MG63 (cell line): ENCODE measurements around the gene EXOC4. TPM values are rescaled to one million over a fixed set of nuclear protein-coding genes. Genes with fewer than 3 reads are reported as not detected.

ENCODE experiments used
- DNase-seq: peaks from one replicate; pipeline ENCODE4 v3.0.0-alpha.2; 2020
- H3K27me3 ChIP-seq: fragments of 250-450 bp; sonication (Bioruptor Pico); 2 replicates; pipeline ENCODE4 v1.5.1; 2020; ENCODE audit warnings: mild to moderate bottlenecking, moderate library complexity
- H3K36me3 ChIP-seq: fragments of 250-450 bp; sonication (Bioruptor Pico); 2 replicates; pipeline ENCODE4 v1.5.1; 2020; ENCODE audit warnings: mild to moderate bottlenecking, moderate library complexity
- H3K4me3 ChIP-seq: fragments of 250-450 bp; sonication (Bioruptor Pico); 2 replicates; pipeline ENCODE4 v1.5.1; 2020; ENCODE audit warnings: mild to moderate bottlenecking, moderate library complexity
- H3K9me3 ChIP-seq: fragments of 250-450 bp; sonication (Bioruptor Pico); 2 replicates; pipeline ENCODE4 v1.5.1; 2020; ENCODE audit warnings: mild to moderate bottlenecking, moderate library complexity
- total RNA-seq: library from RNA; depleted of rRNA; stranded (reverse); fragments of >200 nt; shearing (Covaris generic); gene quantifications from 2 replicates; pipeline ENCODE4 v1.2.3, GENCODE V29; 2014; ENCODE audit warnings: low replicate concordance

EXOC4 gene
- total RNA-seq, 1 experiment from 2014 or later, result 24.1 TPM

DNA sequence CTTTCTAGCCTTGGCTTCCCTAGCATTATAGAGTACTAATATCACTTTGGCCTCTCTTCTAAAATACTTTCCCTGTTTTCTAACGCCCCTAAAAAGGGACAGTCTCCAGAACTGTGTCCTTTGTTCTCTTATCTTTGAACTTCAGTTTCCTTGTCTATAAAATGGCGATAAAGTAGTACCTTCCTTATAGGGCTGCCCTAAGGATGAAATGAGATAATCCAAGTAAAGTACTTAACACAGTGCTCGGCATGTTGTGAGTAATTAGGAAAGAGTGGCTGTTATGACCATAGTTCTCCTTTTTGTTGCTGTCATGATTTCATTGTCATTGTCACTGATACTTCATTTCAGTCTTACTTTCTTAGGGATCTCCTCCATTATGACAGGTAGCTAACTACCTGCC, 114.7 kb downstream of the EXOC4 start:
- no peak for DNase-seq
- H3K4me3 ChIP-seq, result no peak overlapping the region

GRCh38 chr7:133369130-133369529, 116.3 kb downstream of the EXOC4 start:
- DNase-seq, result no peak
- Histone ChIP-seq H3K4me3 (no peak overlapping the region), H3K27me3 (no peaks in the 10 kb centered on the region), H3K36me3 (no peaks in the 10 kb centered on the region), H3K9me3 (no peaks in the 10 kb centered on the region)

More for the DNA sequence above, 114.7 kb downstream of the EXOC4 start:
- no peaks in the 10 kb centered on the region for H3K27me3 ChIP-seq
- no peaks in the 10 kb centered on the region for H3K9me3 ChIP-seq
- no peaks in the 10 kb centered on the region for H3K36me3 ChIP-seq

DNA sequence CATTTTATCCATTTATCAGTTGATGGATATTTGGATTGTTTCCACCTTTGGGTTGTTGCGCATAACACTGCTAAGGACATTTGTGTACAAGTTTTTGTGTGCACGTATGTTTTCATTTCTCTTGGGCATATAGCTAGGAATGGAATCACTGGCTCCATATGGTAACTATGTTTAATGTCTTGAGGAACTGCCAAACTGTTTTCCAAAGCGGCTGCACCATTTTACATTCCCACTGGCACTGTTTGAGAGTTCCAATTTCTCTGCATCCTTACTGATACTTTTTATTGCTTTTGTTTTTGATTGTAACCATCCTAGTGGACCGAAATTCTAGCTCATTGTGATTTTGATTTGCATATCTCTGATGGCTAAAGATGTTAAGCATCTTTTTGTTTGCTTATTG, 118.7 kb downstream of the EXOC4 start:
- no peaks in the 10 kb centered on the region for H3K9me3 ChIP-seq
- no peak for DNase-seq
- H3K27me3 ChIP-seq, result no peaks in the 10 kb centered on the region
- H3K4me3 ChIP-seq, result no peak overlapping the region
- no peaks in the 10 kb centered on the region for H3K36me3 ChIP-seq

GRCh38 chr7:133372337-133372736, 119.5 kb downstream of the EXOC4 start:
- Histone ChIP-seq H3K9me3 (no peaks in the 10 kb centered on the region), H3K27me3 (no peaks in the 10 kb centered on the region), H3K36me3 (no peaks in the 10 kb centered on the region), H3K4me3 (no peak overlapping the region)
- DNase-seq, result no peak

GRCh38 chr7:133376514-133376913, 123.6 kb downstream of the EXOC4 start:
- no peaks in the 10 kb centered on the region for H3K9me3 ChIP-seq
- no peaks in the 10 kb centered on the region for H3K36me3 ChIP-seq
- no peaks in the 10 kb centered on the region for H3K27me3 ChIP-seq
- H3K4me3 ChIP-seq, result no peak overlapping the region
- no peak for DNase-seq

DNA sequence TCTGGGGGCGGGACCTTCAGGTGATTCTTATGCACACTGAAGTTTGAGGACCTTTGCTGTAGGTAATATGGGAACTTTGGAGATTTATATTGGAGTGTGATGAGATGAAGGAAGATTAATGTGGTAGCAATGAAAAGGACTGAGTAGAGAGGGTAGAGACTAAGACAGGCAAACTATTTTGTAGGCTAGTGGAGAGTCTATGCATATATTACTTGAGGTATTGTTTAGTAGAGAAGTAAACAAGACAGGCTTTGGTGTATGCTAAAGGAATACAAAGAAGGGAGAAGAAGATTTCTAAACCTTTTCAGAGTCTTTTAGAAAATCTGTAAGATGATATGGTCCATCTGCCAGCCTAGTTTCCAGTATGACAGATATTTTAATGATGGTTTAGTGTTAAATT, 129.1 kb downstream of the EXOC4 start:
- no peaks in the 10 kb centered on the region for H3K9me3 ChIP-seq
- DNase-seq, result no peak
- H3K36me3 ChIP-seq, result no peaks in the 10 kb centered on the region
- H3K27me3 ChIP-seq, result no peaks in the 10 kb centered on the region
- H3K4me3 ChIP-seq, result no peak overlapping the region

GRCh38 chr7:133382775-133383559, 130.1 kb downstream of the EXOC4 start:
- no peaks in the 10 kb centered on the region for H3K36me3 ChIP-seq
- no peak overlapping the region for H3K4me3 ChIP-seq
- DNase-seq, result no peak
- H3K27me3 ChIP-seq, result no peaks in the 10 kb centered on the region
- H3K9me3 ChIP-seq, result no peaks in the 10 kb centered on the region

GRCh38 chr7:133386205-133386604, 133.3 kb downstream of the EXOC4 start:
- Histone ChIP-seq H3K4me3 (no peak overlapping the region), H3K36me3 (no peaks in the 10 kb centered on the region), H3K27me3 (no peaks in the 10 kb centered on the region), H3K9me3 (no peaks in the 10 kb centered on the region)
- DNase-seq, result no peak

GRCh38 chr7:133389727-133390126, 136.8 kb downstream of the EXOC4 start:
- H3K4me3 ChIP-seq, result no peak overlapping the region
- H3K27me3 ChIP-seq, result no peaks in the 10 kb centered on the region
- no peak for DNase-seq

DNA sequence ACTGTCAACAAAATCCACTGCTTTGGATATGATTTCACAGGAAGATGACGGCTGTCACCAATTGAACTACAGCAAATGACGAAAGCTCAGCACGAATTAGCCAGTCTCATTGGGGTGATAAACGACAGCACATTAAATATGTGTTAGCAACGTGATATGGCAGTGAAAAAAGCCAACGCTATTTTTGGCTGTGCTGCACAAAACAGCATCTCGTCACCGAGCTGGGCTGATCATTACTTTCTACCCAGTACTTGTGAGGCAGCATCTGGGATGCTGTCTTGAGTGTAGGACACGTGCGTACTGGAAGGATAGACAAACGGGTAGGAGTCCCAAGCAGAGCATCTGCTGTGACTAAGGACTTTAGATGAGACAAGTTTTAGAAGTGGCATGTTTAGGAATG, 138.3 kb downstream of the EXOC4 start:
- Histone ChIP-seq H3K27me3 (no peaks in the 10 kb centered on the region), H3K9me3 (no peaks in the 10 kb centered on the region), H3K4me3 (no peak overlapping the region), H3K36me3 (no peaks in the 10 kb centered on the region)
- no peak for DNase-seq

More at GRCh38 chr7:133389727-133390126, 136.8 kb downstream of the EXOC4 start:
- H3K36me3 ChIP-seq, result no peaks in the 10 kb centered on the region
- no peaks in the 10 kb centered on the region for H3K9me3 ChIP-seq

- no peaks in the 10 kb centered on the region for H3K36me3 ChIP-seq
- no peak overlapping the region for H3K4me3 ChIP-seq
- H3K27me3 ChIP-seq, result no peaks in the 10 kb centered on the region
- no peaks in the 10 kb centered on the region for H3K9me3 ChIP-seq
- DNase-seq, result no peak
These were observed 141.5 kb downstream of the EXOC4 start for GRCh38 chr7:133394369-133394768.

DNA sequence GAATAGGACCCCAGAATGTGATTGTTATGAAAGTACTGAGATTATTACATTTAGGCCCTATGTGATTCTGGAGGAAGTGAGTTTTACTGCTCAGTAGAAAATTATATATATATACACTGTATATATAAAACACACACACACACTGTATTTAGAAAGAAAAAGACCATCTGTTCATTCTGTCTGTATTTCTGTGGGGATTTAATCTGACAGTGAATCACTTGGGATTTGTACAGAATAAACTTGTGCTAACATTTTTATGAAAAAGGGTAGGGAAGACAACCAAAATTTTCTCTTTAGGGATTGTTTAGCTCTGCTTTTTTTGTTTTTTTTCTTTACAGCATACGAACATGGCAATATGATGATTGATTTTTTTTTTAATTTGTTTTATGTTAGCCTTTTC, 142.7 kb downstream of the EXOC4 start:
- Histone ChIP-seq H3K9me3 (no peaks in the 10 kb centered on the region), H3K36me3 (no peaks in the 10 kb centered on the region), H3K27me3 (no peaks in the 10 kb centered on the region), H3K4me3 (no peak overlapping the region)
- DNase-seq, result no peak

DNA sequence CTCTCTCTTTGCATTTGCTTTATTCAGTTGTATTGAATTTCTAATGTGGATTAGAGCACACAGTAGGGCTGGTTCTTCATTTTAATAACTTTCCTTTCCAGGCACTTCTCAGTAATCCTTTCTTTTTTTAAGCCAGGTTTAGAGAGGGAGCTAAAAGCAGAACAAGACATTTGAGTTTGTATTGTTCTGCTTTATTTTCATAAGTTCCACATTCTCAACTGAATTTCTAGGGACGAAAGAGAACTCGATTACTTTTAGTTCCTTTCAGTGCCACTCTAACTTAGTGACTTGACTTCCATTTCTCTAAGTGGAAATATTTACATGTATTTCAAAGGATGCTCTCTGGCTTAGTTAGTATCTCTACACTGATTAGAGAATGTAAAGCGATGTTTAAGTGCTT, 145.6 kb downstream of the EXOC4 start:
- no peaks in the 10 kb centered on the region for H3K36me3 ChIP-seq
- H3K4me3 ChIP-seq, result no peak overlapping the region
- DNase-seq, result no peak
- no peaks in the 10 kb centered on the region for H3K27me3 ChIP-seq
- H3K9me3 ChIP-seq, result no peaks in the 10 kb centered on the region

GRCh38 chr7:133401225-133401624, 148.3 kb downstream of the EXOC4 start:
- Histone ChIP-seq H3K4me3 (no peak overlapping the region), H3K36me3 (no peaks in the 10 kb centered on the region), H3K9me3 (no peaks in the 10 kb centered on the region), H3K27me3 (no peaks in the 10 kb centered on the region)
- no peak for DNase-seq

GRCh38 chr7:133408212-133408611, 155.3 kb downstream of the EXOC4 start:
- no peaks in the 10 kb centered on the region for H3K27me3 ChIP-seq
- no peak overlapping the region for H3K4me3 ChIP-seq
- DNase-seq, result no peak
- H3K9me3 ChIP-seq, result no peaks in the 10 kb centered on the region
- no peaks in the 10 kb centered on the region for H3K36me3 ChIP-seq

DNA sequence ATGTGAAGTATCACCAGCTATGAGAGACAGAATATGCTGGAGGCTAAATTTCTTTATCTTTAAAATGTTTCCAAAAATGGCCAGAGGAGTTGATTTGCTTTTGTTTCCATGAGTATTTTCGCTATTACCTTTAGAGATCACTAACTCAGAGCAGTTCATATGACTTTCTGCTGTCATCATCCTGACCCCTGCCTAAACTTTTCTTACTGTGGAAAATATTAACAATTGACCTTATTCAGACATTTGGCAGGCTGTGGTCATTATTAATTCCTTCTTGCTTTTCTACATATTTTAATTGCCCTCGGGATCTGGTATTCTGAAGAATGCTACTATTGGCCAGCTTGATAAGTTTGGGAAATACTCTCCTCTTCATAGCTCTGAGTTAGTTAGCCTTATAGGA, 156.5 kb downstream of the EXOC4 start:
- H3K4me3 ChIP-seq, result no peak overlapping the region
- H3K27me3 ChIP-seq, result no peaks in the 10 kb centered on the region
- no peak for DNase-seq
- no peaks in the 10 kb centered on the region for H3K36me3 ChIP-seq
- H3K9me3 ChIP-seq, result no peaks in the 10 kb centered on the region

GRCh38 chr7:133409966-133410365, 157.1 kb downstream of the EXOC4 start:
- H3K36me3 ChIP-seq, result no peaks in the 10 kb centered on the region
- H3K4me3 ChIP-seq, result no peak overlapping the region
- no peaks in the 10 kb centered on the region for H3K27me3 ChIP-seq
- H3K9me3 ChIP-seq, result no peaks in the 10 kb centered on the region
- DNase-seq, result no peak

DNA sequence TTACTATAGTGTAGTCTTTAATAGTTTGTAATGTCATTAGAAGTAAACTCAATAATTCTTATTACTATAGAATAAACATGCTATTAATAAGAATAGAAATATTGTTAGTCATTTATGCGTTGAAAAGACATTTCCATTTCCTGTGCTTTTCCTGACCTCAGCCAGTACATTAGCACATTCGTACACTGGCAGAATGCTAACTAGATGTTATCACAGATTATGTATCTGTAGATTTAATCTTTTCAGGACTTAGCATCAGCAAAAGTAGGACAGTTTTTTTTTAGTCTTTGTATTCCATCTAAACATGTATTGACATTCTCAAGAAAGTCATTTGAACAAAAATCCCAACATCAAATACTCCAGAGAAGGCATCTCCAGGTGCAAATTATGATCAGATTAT, 158.5 kb downstream of the EXOC4 start:
- no peak for DNase-seq
- Histone ChIP-seq H3K36me3 (no peaks in the 10 kb centered on the region), H3K27me3 (no peaks in the 10 kb centered on the region), H3K9me3 (no peaks in the 10 kb centered on the region), H3K4me3 (no peak overlapping the region)
